ENCODE data around the gene CHST11. TPM values are rescaled to one million over a fixed set of nuclear protein-coding genes. Genes with fewer than 3 reads are reported as not detected.

Gene CHST11
- total RNA-seq, 2 experiments from 2014 or later, result 53.4 to 53.6 TPM

DNA sequence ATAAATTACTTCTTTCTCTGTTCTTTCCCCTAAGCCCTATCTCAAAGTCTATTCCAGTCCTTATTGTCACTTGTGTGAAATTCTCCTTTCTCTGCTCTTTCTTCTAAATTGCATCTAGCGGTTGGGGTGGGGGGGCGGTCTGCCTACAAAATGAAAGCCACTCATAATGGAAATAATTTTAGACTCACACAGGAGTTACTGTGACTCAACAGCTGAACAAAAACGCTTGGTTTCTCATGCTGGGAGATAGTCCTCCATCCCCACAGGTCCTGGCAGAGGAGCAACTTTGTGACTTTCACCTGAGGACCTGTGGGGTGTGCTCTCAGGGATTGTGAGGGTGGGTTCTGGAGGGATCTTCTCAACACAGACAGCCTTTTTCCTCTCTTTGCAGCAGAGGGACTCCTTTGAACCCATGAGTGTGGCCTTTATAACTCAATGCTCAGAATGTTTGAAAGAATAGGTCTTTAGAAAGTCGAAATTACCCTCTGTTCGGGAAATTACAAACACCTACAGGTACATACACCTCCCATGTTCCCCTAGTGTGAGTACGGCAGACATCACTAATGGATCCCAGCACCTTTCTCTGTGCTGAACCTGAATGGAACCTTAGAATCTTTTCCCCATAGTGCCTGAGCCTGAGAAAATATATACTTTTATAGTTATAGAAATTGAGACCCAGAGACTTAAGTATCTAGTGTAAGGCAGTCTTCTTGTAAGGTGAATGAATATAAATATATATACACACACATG is 109.7 kb downstream of the CHST11 start:
- ATAC-seq (ENCODE audit: poor library complexity), result no peak
- no peaks in the 10 kb centered on the region for H3K27me3 ChIP-seq (ENCODE audit: control insufficient read depth in 1 of 2, insufficient read depth in 2 of 2, low read length in 2 of 2)
- Mint-ChIP-seq H3K4me3 (no peak overlapping the region), H3K27me3 (no peaks in the 10 kb centered on the region), H3K4me1 (ENCODE audit: low read depth) (peaks cover 59% of the 10 kb centered on the region), H3K27ac (peak overlapping the region; percentile 0), H3K9me3 (peaks cover 6% of the 10 kb centered on the region), H3K36me3 (ENCODE audit: low read depth) (peaks cover 39% of the 10 kb centered on the region)
- ChIA-PET CTCF (no interaction called here), POLR2A (no interaction called here)
- H3K4me1 ChIP-seq (ENCODE audit: insufficient read depth, low read length), result peaks cover 36% of the 10 kb centered on the region
- no peak overlapping the region for H3K4me3 ChIP-seq (ENCODE audit: low read length)
- TF ChIP-seq, protein P1, sequence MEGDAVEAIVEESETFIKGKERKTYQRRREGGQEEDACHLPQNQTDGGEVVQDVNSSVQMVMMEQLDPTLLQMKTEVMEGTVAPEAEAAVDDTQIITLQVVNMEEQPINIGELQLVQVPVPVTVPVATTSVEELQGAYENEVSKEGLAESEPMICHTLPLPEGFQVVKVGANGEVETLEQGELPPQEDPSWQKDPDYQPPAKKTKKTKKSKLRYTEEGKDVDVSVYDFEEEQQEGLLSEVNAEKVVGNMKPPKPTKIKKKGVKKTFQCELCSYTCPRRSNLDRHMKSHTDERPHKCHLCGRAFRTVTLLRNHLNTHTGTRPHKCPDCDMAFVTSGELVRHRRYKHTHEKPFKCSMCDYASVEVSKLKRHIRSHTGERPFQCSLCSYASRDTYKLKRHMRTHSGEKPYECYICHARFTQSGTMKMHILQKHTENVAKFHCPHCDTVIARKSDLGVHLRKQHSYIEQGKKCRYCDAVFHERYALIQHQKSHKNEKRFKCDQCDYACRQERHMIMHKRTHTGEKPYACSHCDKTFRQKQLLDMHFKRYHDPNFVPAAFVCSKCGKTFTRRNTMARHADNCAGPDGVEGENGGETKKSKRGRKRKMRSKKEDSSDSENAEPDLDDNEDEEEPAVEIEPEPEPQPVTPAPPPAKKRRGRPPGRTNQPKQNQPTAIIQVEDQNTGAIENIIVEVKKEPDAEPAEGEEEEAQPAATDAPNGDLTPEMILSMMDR (IDR thresholded peaks at IDR 0.05), result no peak
- intact Hi-C loops (cut with DNase I, micrococcal nuclease), result no loop called here
- no peak overlapping the region for H3K27ac ChIP-seq (ENCODE audit: low read depth in 1 of 2, low read length in 2 of 2)
- peaks cover 8% of the 10 kb centered on the region for H3K36me3 ChIP-seq (ENCODE audit: insufficient read depth, low read length)
- DNase-seq, result no peak
- H3K9me3 ChIP-seq (ENCODE audit: control insufficient read depth in 1 of 2, insufficient read depth in 1 of 2, low read length in 2 of 2), result peaks cover 0 to 10% of the 10 kb centered on the region in 2 experiments

DNA sequence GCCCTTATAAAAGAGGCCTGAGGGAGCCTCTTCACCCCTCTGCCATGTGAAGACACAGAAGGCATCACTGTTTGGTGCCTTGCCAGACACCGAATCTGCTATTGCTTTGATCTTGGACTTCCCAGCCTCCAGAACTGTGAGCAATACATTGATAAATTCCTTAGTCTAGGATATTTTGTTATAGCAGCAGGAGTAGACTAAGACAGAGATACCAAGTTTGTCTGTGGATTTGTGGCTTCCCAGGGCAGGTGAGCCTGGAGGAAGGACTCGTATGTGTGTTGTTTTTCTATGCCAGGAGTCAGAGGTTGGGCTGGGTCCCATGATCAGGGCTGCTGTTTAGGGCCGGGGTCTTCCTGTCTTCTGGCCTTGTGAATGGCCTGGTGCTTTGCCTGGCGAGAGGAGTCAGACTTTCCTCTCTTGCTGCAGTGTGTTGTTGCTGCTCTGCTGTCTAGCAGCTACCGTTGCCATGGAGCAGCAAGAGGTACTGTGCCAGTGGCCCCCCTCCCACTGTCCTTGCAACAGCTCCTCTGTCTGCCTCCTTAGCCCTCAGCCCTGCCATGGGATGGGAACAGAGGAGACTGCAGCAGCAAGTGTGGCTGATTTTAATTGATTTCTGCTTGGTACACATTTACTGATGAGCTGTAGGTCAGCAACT is 111.2 kb downstream of the CHST11 start:
- TF ChIP-seq, protein P1 (IDR thresholded peaks at IDR 0.05), result no peak
- DNase-seq (peak in 2 of 14 experiments; percentile 9 to 22), ATAC-seq (ENCODE audit: poor library complexity) (no peak)
- ChIA-PET CTCF (interaction anchor here (1.0 to 3.9 kb wide), 3 partner anchors 11 to 186 kb away, joined by 3 to 13 read pairs (median 5); no protein-coding TSS in a partner anchor), POLR2A (interaction anchor here (0.9 to 2.8 kb wide), 7 partner anchors 10 to 540 kb away, joined by 3 to 9 read pairs (median 4); partner anchors contain the start of genes CHST11 and WASHC4)
- Mint-ChIP-seq H3K4me3 (peak overlapping the region; percentile 30), H3K27ac (peak overlapping the region; percentile 71), H3K4me1 (ENCODE audit: low read depth) (peaks cover 65% of the 10 kb centered on the region), H3K27me3 (no peaks in the 10 kb centered on the region), H3K9me3 (peaks cover 6% of the 10 kb centered on the region), H3K36me3 (ENCODE audit: low read depth) (peaks cover 41% of the 10 kb centered on the region)
- peaks cover 33% of the 10 kb centered on the region for H3K4me1 ChIP-seq (ENCODE audit: insufficient read depth, low read length)
- H3K27me3 ChIP-seq (ENCODE audit: control insufficient read depth in 1 of 2, insufficient read depth in 2 of 2, low read length in 2 of 2), result no peaks in the 10 kb centered on the region
- intact Hi-C loops (cut with DNase I, micrococcal nuclease), result loop anchor here in 1 of 2 experiments (2.0 kb wide), 1 partner anchor 111 kb away; the partner anchor contains the start of gene CHST11
- no peak overlapping the region for H3K27ac ChIP-seq (ENCODE audit: low read depth in 1 of 2, low read length in 2 of 2)
- peaks cover 0 to 10% of the 10 kb centered on the region in 2 experiments for H3K9me3 ChIP-seq (ENCODE audit: control insufficient read depth in 1 of 2, insufficient read depth in 1 of 2, low read length in 2 of 2)
- no peak overlapping the region for H3K4me3 ChIP-seq (ENCODE audit: low read length)
- peaks cover 8% of the 10 kb centered on the region for H3K36me3 ChIP-seq (ENCODE audit: insufficient read depth, low read length)

DNA sequence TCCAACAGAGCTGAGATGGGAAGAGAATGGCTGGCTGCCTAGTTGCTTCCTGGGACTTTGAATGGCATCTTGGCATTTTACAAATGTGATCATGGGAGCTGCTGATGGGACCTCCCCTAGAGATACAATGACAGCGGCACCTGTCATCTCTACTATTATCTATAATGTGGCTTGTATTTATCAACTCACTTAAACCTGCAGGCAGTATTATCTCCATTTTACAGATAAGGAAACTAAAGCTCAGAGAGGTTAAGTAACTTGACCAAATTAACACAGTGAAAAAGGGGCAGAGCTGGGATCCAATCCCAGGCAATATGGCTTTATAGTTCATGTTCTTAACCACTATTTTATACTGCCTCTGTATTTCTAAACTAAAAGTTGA is 111.7 kb downstream of the CHST11 start:
- no peak overlapping the region for H3K4me3 ChIP-seq (ENCODE audit: low read length)

More for the DNA sequence above, 111.7 kb downstream of the CHST11 start:
- H3K9me3 ChIP-seq (ENCODE audit: control insufficient read depth in 1 of 2, insufficient read depth in 1 of 2, low read length in 2 of 2), result peaks cover 0 to 7% of the 10 kb centered on the region in 2 experiments
- Mint-ChIP-seq H3K4me1 (ENCODE audit: low read depth) (peaks cover 62% of the 10 kb centered on the region), H3K9me3 (peaks cover 3% of the 10 kb centered on the region), H3K36me3 (ENCODE audit: low read depth) (peaks cover 39% of the 10 kb centered on the region), H3K4me3 (peak overlapping the region; percentile 30), H3K27ac (peak overlapping the region; percentile 71), H3K27me3 (no peaks in the 10 kb centered on the region)
- intact Hi-C loops (cut with DNase I, micrococcal nuclease), result loop anchor here in 1 of 2 experiments (2.0 kb wide), 1 partner anchor 112 kb away; the partner anchor contains the start of gene CHST11
- no peaks in the 10 kb centered on the region for H3K27me3 ChIP-seq (ENCODE audit: control insufficient read depth in 1 of 2, insufficient read depth in 2 of 2, low read length in 2 of 2)
- H3K36me3 ChIP-seq (ENCODE audit: insufficient read depth, low read length), result peaks cover 6% of the 10 kb centered on the region
- no peak for ATAC-seq (ENCODE audit: poor library complexity)
- no peak overlapping the region for H3K27ac ChIP-seq (ENCODE audit: low read depth in 1 of 2, low read length in 2 of 2)
- ChIA-PET CTCF (interaction anchor here (1.0 to 3.9 kb wide), 3 partner anchors 11 to 187 kb away, joined by 3 to 13 read pairs (median 5); no protein-coding TSS in a partner anchor), POLR2A (interaction anchor here (0.9 to 2.8 kb wide), 7 partner anchors 11 to 539 kb away, joined by 3 to 9 read pairs (median 4); partner anchors contain the start of genes CHST11 and WASHC4)
- DNase-seq, result no peak
- TF ChIP-seq, protein P1 (IDR thresholded peaks at IDR 0.05), result no peak
- peaks cover 33% of the 10 kb centered on the region for H3K4me1 ChIP-seq (ENCODE audit: insufficient read depth, low read length)

Measured in CD4-positive, alpha-beta T cell (primary cell).